H9 (cell line): Measurements from ENCODE around the gene FAM76A. TPM values are rescaled to one million over a fixed set of nuclear protein-coding genes. Genes with fewer than 3 reads are reported as not detected.

Experiments used
- DNase-seq: peaks from one replicate; pipeline ENCODE4 v3.0.0-alpha.2; 2017
- H2AFZ ChIP-seq: one replicate; pipeline ENCODE4 v1.6.1; 2013; ENCODE audit warnings: mild to moderate bottlenecking, low read length, control low read depth, moderate library complexity
- H2AK5ac ChIP-seq: 2 replicates; pipeline ENCODE4 v1.6.1; 2013; ENCODE audit warnings: low read length, control low read depth, mixed read lengths; ENCODE audit not compliant: insufficient read length
- H2BK120ac ChIP-seq: one replicate; pipeline ENCODE4 v1.6.1; 2013; ENCODE audit warnings: low read depth, mild to moderate bottlenecking, low read length, control low read depth, inconsistent platforms; ENCODE audit not compliant: poor library complexity, severe bottlenecking
- H2BK12ac ChIP-seq: 2 replicates; pipeline ENCODE4 v1.6.1; 2013; ENCODE audit warnings: low read length, control low read depth, mixed read lengths, low read depth; ENCODE audit not compliant: insufficient read length
- H2BK15ac ChIP-seq: 2 replicates; pipeline ENCODE4 v1.6.1; 2013; ENCODE audit warnings: low read depth, low read length, control low read depth
- H2BK20ac ChIP-seq: one replicate; pipeline ENCODE4 v1.6.1; 2013; ENCODE audit warnings: low read depth, mild to moderate bottlenecking, low read length, control low read depth, inconsistent platforms; ENCODE audit not compliant: poor library complexity, severe bottlenecking
- H2BK5ac ChIP-seq: 2 replicates; pipeline ENCODE4 v1.6.1; 2013; ENCODE audit warnings: low read length, control low read depth, mixed read lengths; ENCODE audit not compliant: insufficient read length
- H3K14ac ChIP-seq: 2 replicates; pipeline ENCODE4 v1.6.1; 2013; ENCODE audit warnings: low read length, control low read depth; ENCODE audit not compliant: insufficient read depth
- H3K18ac ChIP-seq: 2 replicates; pipeline ENCODE4 v1.6.1; 2013; ENCODE audit warnings: low read depth, mild to moderate bottlenecking, mixed read lengths, low read length, control low read depth; ENCODE audit not compliant: insufficient read length
- H3K23ac ChIP-seq: 2 replicates; pipeline ENCODE4 v1.6.1; 2013; ENCODE audit warnings: low read length, control low read depth, mixed read lengths, low read depth; ENCODE audit not compliant: insufficient read length
- H3K23me2 ChIP-seq: 2 replicates; pipeline ENCODE4 v1.6.1; 2013; ENCODE audit warnings: low read depth, mild to moderate bottlenecking, mixed read lengths, low read length, control low read depth; ENCODE audit not compliant: insufficient read length, poor library complexity, severe bottlenecking
- H3K27ac ChIP-seq: 2 replicates; pipeline ENCODE4 v1.5.1; 2013; ENCODE audit warnings: low read length, control low read depth, mixed read lengths, low read depth; ENCODE audit not compliant: insufficient read length
- H3K27me3 ChIP-seq: 2 replicates; pipeline ENCODE4 v1.6.1; 2013; ENCODE audit warnings: low read length, control low read depth, inconsistent platforms; ENCODE audit not compliant: insufficient read depth
- H3K4ac ChIP-seq: 2 replicates; pipeline ENCODE4 v1.6.1; 2013; ENCODE audit warnings: low read depth, mild to moderate bottlenecking, control low read depth, inconsistent platforms, low read length, moderate library complexity
- H3K4me1 ChIP-seq: 2 replicates; pipeline ENCODE4 v1.6.1; 2013; ENCODE audit warnings: low read length, control low read depth, inconsistent platforms; ENCODE audit not compliant: insufficient read depth
- H3K4me2 ChIP-seq: 2 replicates; pipeline ENCODE4 v1.6.1; 2013; ENCODE audit warnings: low read length, control low read depth, mixed read lengths; ENCODE audit not compliant: insufficient read length, insufficient read depth
- H3K56ac ChIP-seq: 2 replicates; pipeline ENCODE4 v1.6.1; 2013; ENCODE audit warnings: low read depth, mild to moderate bottlenecking, mixed read lengths, low read length, control low read depth; ENCODE audit not compliant: insufficient read length
- H3K79me1 ChIP-seq: 2 replicates; pipeline ENCODE4 v1.6.1; 2013; ENCODE audit warnings: low read depth, mild to moderate bottlenecking, moderate library complexity, low read length, control low read depth, inconsistent platforms; ENCODE audit not compliant: insufficient read depth, poor library complexity, severe bottlenecking
- H3K79me2 ChIP-seq: 2 replicates; pipeline ENCODE4 v1.6.1; 2013; ENCODE audit warnings: low read length, control low read depth, inconsistent platforms; ENCODE audit not compliant: insufficient read depth
- H3K9ac ChIP-seq: 2 replicates; pipeline ENCODE4 v1.6.1; 2013; ENCODE audit warnings: low read length, control low read depth, mixed read lengths; ENCODE audit not compliant: insufficient read length; ENCODE audit errors: extremely low read depth
- H3K9me3 ChIP-seq: one replicate; pipeline ENCODE4 v1.6.1; 2013; ENCODE audit warnings: low read depth, low read length, inconsistent platforms; ENCODE audit not compliant: control insufficient read depth
- H3T11ph ChIP-seq: one replicate; pipeline ENCODE4 v1.6.1; 2013; ENCODE audit warnings: mild to moderate bottlenecking, low read length, control low read depth, inconsistent platforms
- H4K20me1 ChIP-seq: one replicate; pipeline ENCODE4 v1.6.1; 2013; ENCODE audit not compliant: control insufficient read depth, insufficient read length, insufficient read depth
- H4K5ac ChIP-seq: 2 replicates; pipeline ENCODE4 v1.6.1; 2013; ENCODE audit warnings: low read depth, mild to moderate bottlenecking, mixed read lengths, low read length, control low read depth; ENCODE audit not compliant: insufficient read length
- H4K8ac ChIP-seq: replicated peaks from 2 replicates; pipeline ENCODE4 v1.6.1; 2013; ENCODE audit warnings: low read length, control low read depth, mixed read lengths, low read depth; ENCODE audit not compliant: insufficient read length
- H4K91ac ChIP-seq: 2 replicates; pipeline ENCODE4 v1.6.1; 2013; ENCODE audit warnings: low read depth, mild to moderate bottlenecking, moderate library complexity, mixed read lengths, low read length, control low read depth; ENCODE audit not compliant: insufficient read length
- H3K27ac Mint-ChIP-seq, 3 experiments: 2 replicates in 2 of 3; 3 replicates in 1 of 3; pipeline ENCODE4 v1.8.0; 2020 to 2021; ENCODE audit warnings: mixed read lengths in 3 of 3, mild to moderate bottlenecking in 1 of 3, moderate library complexity in 1 of 3
- H3K27me3 Mint-ChIP-seq: 2 replicates; pipeline ENCODE4 v1.8.0; 2021; ENCODE audit warnings: low read depth, mild to moderate bottlenecking, moderate library complexity, mixed read lengths
- H3K36me3 Mint-ChIP-seq, 3 experiments: 2 replicates in 2 of 3; 3 replicates in 1 of 3; pipeline ENCODE4 v1.8.0; 2020 to 2021; ENCODE audit warnings: low read depth in 3 of 3, mixed read lengths in 3 of 3; ENCODE audit not compliant: insufficient read depth in 1 of 3
- H3K4me1 Mint-ChIP-seq, 2 experiments: 2 replicates each; pipeline ENCODE4 v1.8.0; 2020; ENCODE audit warnings: mixed read lengths in 2 of 2
- H3K4me3 Mint-ChIP-seq, 2 experiments: 2 replicates in 1 of 2; 3 replicates in 1 of 2; pipeline ENCODE4 v1.8.0; 2020 to 2021; ENCODE audit warnings: mild to moderate bottlenecking in 2 of 2, mixed read lengths in 2 of 2, moderate library complexity in 1 of 2
- H3K9me3 Mint-ChIP-seq, 2 experiments: 2 replicates in 1 of 2; 3 replicates in 1 of 2; pipeline ENCODE4 v1.8.0; 2020; ENCODE audit warnings: mild to moderate bottlenecking in 2 of 2, mixed read lengths in 2 of 2, moderate library complexity in 1 of 2
- CTCF ChIP-seq: fragments of 200-600 bp; sonication (generic); conservative IDR thresholded peaks from 3 replicates; pipeline ENCODE4 v1.8.0; 2021; ENCODE audit warnings: antibody characterized with exemption, mild to moderate bottlenecking
- WGBS: extraction: QIAGEN DNeasy Blood & Tissue Kit; methylation state at CpG from one replicate; pipeline ENCODE4 v1.1.7; 2013; ENCODE audit warnings: missing lambda C conversion rate, low lambda C conversion rate, mixed read lengths; ENCODE audit not compliant: insufficient read length; ENCODE audit errors: extremely low coverage; 5-methylcytosine and 5-hydroxymethylcytosine counted together
- total RNA-seq: library from RNA; stranded (reverse); gene quantifications from 2 replicates; pipeline ENCODE4 v1.2.1, GENCODE V29; 2021

FAM76A gene
- total RNA-seq, 1 experiment from 2014 or later = 10.6 TPM

GRCh38 chr1:27762033-27762432 lies 36.3 kb downstream of the FAM76A start:
- Histone ChIP-seq H2BK120ac (no peak overlapping the region), H2BK12ac (no peak overlapping the region), H2AK5ac (no peak overlapping the region), H3K79me2 (no peaks in the 10 kb centered on the region), H3K9ac (no peak overlapping the region), H3K4ac (no peak overlapping the region), H3T11ph (no peak overlapping the region), H3K4me2 (no peak overlapping the region), H3K14ac (no peak overlapping the region), H4K91ac (no peak overlapping the region), H3K27ac (no peak overlapping the region), H2BK20ac (no peak overlapping the region), H3K9me3 (no peaks in the 10 kb centered on the region), H3K79me1 (no peaks in the 10 kb centered on the region), H3K4me1 (no peaks in the 10 kb centered on the region), H3K23me2 (no peaks in the 10 kb centered on the region), H3K27me3 (no peaks in the 10 kb centered on the region), H2BK5ac (no peak overlapping the region), H4K20me1 (no peaks in the 10 kb centered on the region), H3K23ac (no peak overlapping the region), H4K8ac (no peak overlapping the region), H3K56ac (no peak overlapping the region), H4K5ac (no peak overlapping the region), H2AFZ (no peak overlapping the region), H3K18ac (no peak overlapping the region), H2BK15ac (no peak overlapping the region)
- no peak for TF ChIP-seq CTCF
- Mint-ChIP-seq H3K27ac (no peak overlapping the region), H3K36me3 (peaks cover 0 to 15% (median 5%) of the 10 kb centered on the region in 3 experiments; a peak in 5 of 7 replicates), H3K27me3 (no peaks in the 10 kb centered on the region), H3K4me1 (no peaks in the 10 kb centered on the region), H3K4me3 (no peak overlapping the region), H3K9me3 (no peaks in the 10 kb centered on the region)
- WGBS = no CpG with 5 or more reads among the region's 1 CpG
- no peak for DNase-seq
